ENCODE data around the gene ABHD6.
"Not testable (repeated sequence)": the region's sequence is repeated elsewhere in the genome, so short reads cannot be mapped to it uniquely, and the experiment has no call there.

Gene ABHD6

GRCh38 chr3:58324391-58325390, 87.1 kb downstream of the ABHD6 start:
- DNase-seq, result peak; percentile 48

- no peak for DNase-seq
These were observed 88.0 kb downstream of the ABHD6 start for GRCh38 chr3:58325525-58325992.

GRCh38 chr3:58326267-58326900, 88.8 kb downstream of the ABHD6 start:
- DNase-seq, result no peak

GRCh38 chr3:58329150-58329921, 91.7 kb downstream of the ABHD6 start:
- no peak for DNase-seq

GRCh38 chr3:58329922-58330413, 92.4 kb downstream of the ABHD6 start:
- DNase-seq, result no peak

- DNase-seq, result no peak
These were observed 94.1 kb downstream of the ABHD6 start for GRCh38 chr3:58331593-58332152.

- DNase-seq, result peak; percentile 81
These were observed 95.1 kb downstream of the ABHD6 start, which contains the start of gene PXK for GRCh38 chr3:58332575-58333188. PXK (plus strand) TSS chr3:58332892; CDS start chr3:58332989, 97 bp downstream.

GRCh38 chr3:58333206-58334012, 95.8 kb downstream of the ABHD6 start:
- DNase-seq, result peak; percentile 40

- no peak for DNase-seq
These were observed 96.4 kb downstream of the ABHD6 start for GRCh38 chr3:58334013-58334321.

- no peak for DNase-seq
These were observed 96.9 kb downstream of the ABHD6 start for GRCh38 chr3:58334506-58334884.

GRCh38 chr3:58335652-58335947, 98.0 kb downstream of the ABHD6 start:
- DNase-seq, result no peak

GRCh38 chr3:58336135-58336882, 98.7 kb downstream of the ABHD6 start:
- DNase-seq, result peak; percentile 34

- DNase-seq, result no peak
These were observed 99.6 kb downstream of the ABHD6 start for GRCh38 chr3:58337190-58337589.

GRCh38 chr3:58339146-58339545, 101.6 kb downstream of the ABHD6 start:
- not testable (repeated sequence) for DNase-seq

GRCh38 chr3:58340594-58341244, 103.1 kb downstream of the ABHD6 start:
- DNase-seq, result no peak

GRCh38 chr3:58341376-58341775, 103.8 kb downstream of the ABHD6 start:
- DNase-seq, result no peak

GRCh38 chr3:58342676-58343075, 105.1 kb downstream of the ABHD6 start:
- no peak for DNase-seq

Measured in activated CD4-positive, alpha-beta T cell treated with anti-CD3 and anti-CD28 coated beads, Interleukin-2, amount 50 U/mL, for 16 hours (primary cell).